HepG2 (cell line): ENCODE data around the gene SMPD1. TPM values are rescaled to one million over a fixed set of nuclear protein-coding genes. Genes with fewer than 3 reads are reported as not detected.
A peak's percentile ranks its signal among the peaks of the same experiment; 100 is the strongest.

Experiments
- AGO2 ChIP-seq: fragments of 200-400 bp; formaldehyde crosslinking; optimal IDR thresholded peaks from 2 replicates; pipeline ENCODE3; 2017; ENCODE audit warnings: mild to moderate bottlenecking, low read depth, low read length, moderate library complexity
- AHR ChIP-seq: IDR thresholded peaks from 2 replicates; pipeline ENCODE4 v1.6.1; 2018; ENCODE audit warnings: missing genetic modification reagents, missing compliant biosample characterization
- ATF7-NPFF ChIP-seq: sonication (generic); formaldehyde crosslinking; IDR thresholded peaks from 2 replicates; pipeline ENCODE4 v1.8.1; 2023; ENCODE audit warnings: mild to moderate bottlenecking, low read depth, missing genetic modification reagents, moderate library complexity
- CAMTA2 ChIP-seq: sonication (generic); formaldehyde crosslinking; IDR thresholded peaks from 2 replicates; pipeline ENCODE4 v1.4.0; 2020; ENCODE audit warnings: mild to moderate bottlenecking, missing genetic modification reagents, borderline replicate concordance
- CBX5 ChIP-seq: sonication (generic); formaldehyde crosslinking; IDR thresholded peaks from 2 replicates; pipeline ENCODE4 v1.4.0; 2020; ENCODE audit warnings: missing genetic modification reagents, borderline replicate concordance
- FOXA3 ChIP-seq: IDR thresholded peaks from 2 replicates; pipeline ENCODE4 v1.6.1; 2016; ENCODE audit warnings: missing genetic modification reagents, missing compliant biosample characterization
- FOXP1 ChIP-seq, 2 experiments: fragments of 450-650 bp in 1 of 2; IDR thresholded peaks; 2 replicates each; pipeline ENCODE4 v1.6.1; 2017 to 2018; ENCODE audit warnings: antibody characterized with exemption in 1 of 2
- HNF4G ChIP-seq, 2 experiments: sonication (generic) in 1 of 2; formaldehyde crosslinking in 1 of 2; IDR thresholded peaks; 2 replicates each; pipeline versions ENCODE4 v1.4.0 to v1.6.1; 2011 to 2020; ENCODE audit warnings: borderline replicate concordance in 2 of 2, low read depth in 2 of 2, mild to moderate bottlenecking in 2 of 2, low read length in 1 of 2, missing genetic modification reagents in 1 of 2, moderate library complexity in 1 of 2
- MLX ChIP-seq: IDR thresholded peaks from 2 replicates; pipeline ENCODE4 v1.6.1; 2016
- PLRG1 ChIP-seq: fragments of 450-650 bp; conservative IDR thresholded peaks from 2 replicates; pipeline ENCODE4 v1.6.1; 2016
- PRPF4 ChIP-seq: fragments of 200-400 bp; formaldehyde crosslinking; IDR thresholded peaks from 2 replicates; pipeline ENCODE4 v1.6.1; 2016; ENCODE audit warnings: low read length, low read depth; ENCODE audit not compliant: poor library complexity, severe bottlenecking
- SALL2 ChIP-seq: sonication (generic); formaldehyde crosslinking; IDR thresholded peaks from 2 replicates; pipeline ENCODE4 v1.8.1; 2023; ENCODE audit warnings: mild to moderate bottlenecking, missing genetic modification reagents, inconsistent platforms
- SSRP1 ChIP-seq: IDR thresholded peaks from 2 replicates; pipeline ENCODE4 v1.6.1; 2016; ENCODE audit warnings: control low read depth
- TBL1XR1 ChIP-seq: fragments of 150-350 bp; IDR thresholded peaks from 2 replicates; pipeline ENCODE4 v1.6.1; 2014; ENCODE audit warnings: borderline replicate concordance, low read length; ENCODE audit not compliant: partially characterized antibody
- TGIF2 ChIP-seq: IDR thresholded peaks from 2 replicates; pipeline ENCODE4 v1.6.1; 2016; ENCODE audit warnings: control low read depth, missing compliant biosample characterization
- YY1 ChIP-seq: IDR thresholded peaks from 2 replicates; pipeline ENCODE4 v1.6.1; 2011; ENCODE audit warnings: low read length, low read depth, moderate library complexity, mild to moderate bottlenecking; ENCODE audit not compliant: insufficient read depth, insufficient replicate concordance
- ZEB1 ChIP-seq: IDR thresholded peaks from 2 replicates; pipeline ENCODE4 v1.6.1; 2012; ENCODE audit warnings: mild to moderate bottlenecking, low read depth, inconsistent platforms; ENCODE audit not compliant: insufficient replicate concordance
- ZNF761 ChIP-seq: sonication (generic); formaldehyde crosslinking; conservative IDR thresholded peaks from 2 replicates; pipeline ENCODE4 v1.4.0; 2020; ENCODE audit warnings: mild to moderate bottlenecking, missing genetic modification reagents
- ZNF780A ChIP-seq: sonication (generic); formaldehyde crosslinking; IDR thresholded peaks from 2 replicates; pipeline ENCODE4 v1.8.0; 2022; ENCODE audit warnings: mild to moderate bottlenecking, missing genetic modification reagents, moderate library complexity
- ZSCAN29 ChIP-seq: sonication (generic); formaldehyde crosslinking; conservative IDR thresholded peaks from 2 replicates; pipeline ENCODE4 v1.4.0; 2020; ENCODE audit warnings: mild to moderate bottlenecking, missing genetic modification reagents
- ZSCAN31 ChIP-seq: sonication (generic); formaldehyde crosslinking; IDR thresholded peaks from 2 replicates; pipeline ENCODE4 v1.5.0; 2020; ENCODE audit warnings: low read depth, mild to moderate bottlenecking, missing genetic modification reagents
- polyA plus RNA-seq, 8 experiments: library from polyadenylated mRNA; depleted of rRNA in 3 of 8; stranded (reverse) in 7 of 8; unstranded in 1 of 8; fragments of >200 nt; fragmentation: Illumina TruSeq in 4 of 8; extraction: Trizol in 4 of 8; gene quantifications; 2 replicates each; pipeline versions ENCODE4 v1.2.1 to v1.2.3, GENCODE V29; 2011 to 2016; ENCODE audit warnings: low read depth in 4 of 8, missing spikeins in 1 of 8, mixed read lengths in 1 of 8; ENCODE audit not compliant: insufficient read depth in 1 of 8
- total RNA-seq, 5 experiments: library from RNA; depleted of rRNA; stranded (reverse); fragments of >200 nt; fragmentation: Illumina TruSeq; extraction: Trizol; gene quantifications; 2 replicates each; pipeline ENCODE4 v1.2.3, GENCODE V29; 2016; ENCODE audit warnings: low read depth in 1 of 5
- TF ChIP-seq, protein P1 (sequence below): sonication (generic); formaldehyde crosslinking; conservative IDR thresholded peaks from 2 replicates; pipeline ENCODE4 v1.4.0; 2020; ENCODE audit warnings: missing genetic modification reagents
- TF ChIP-seq, protein P2 (sequence below): sonication (generic); formaldehyde crosslinking; IDR thresholded peaks from 2 replicates; pipeline ENCODE4 v1.5.0; 2020; ENCODE audit warnings: missing genetic modification reagents
- TF ChIP-seq, protein P3 (sequence below): sonication (generic); formaldehyde crosslinking; IDR thresholded peaks from 2 replicates; pipeline ENCODE4 v1.9.0; 2022; ENCODE audit warnings: missing genetic modification reagents, mild to moderate bottlenecking, borderline replicate concordance

SMPD1 gene
- total and polyA plus RNA-seq, 2 of the 13 experiments (the other 11 are each of a cell fraction or from before 2014, with no cell fraction given): 6.3 to 8.4 TPM

- TF ChIP-seq, protein P1, sequence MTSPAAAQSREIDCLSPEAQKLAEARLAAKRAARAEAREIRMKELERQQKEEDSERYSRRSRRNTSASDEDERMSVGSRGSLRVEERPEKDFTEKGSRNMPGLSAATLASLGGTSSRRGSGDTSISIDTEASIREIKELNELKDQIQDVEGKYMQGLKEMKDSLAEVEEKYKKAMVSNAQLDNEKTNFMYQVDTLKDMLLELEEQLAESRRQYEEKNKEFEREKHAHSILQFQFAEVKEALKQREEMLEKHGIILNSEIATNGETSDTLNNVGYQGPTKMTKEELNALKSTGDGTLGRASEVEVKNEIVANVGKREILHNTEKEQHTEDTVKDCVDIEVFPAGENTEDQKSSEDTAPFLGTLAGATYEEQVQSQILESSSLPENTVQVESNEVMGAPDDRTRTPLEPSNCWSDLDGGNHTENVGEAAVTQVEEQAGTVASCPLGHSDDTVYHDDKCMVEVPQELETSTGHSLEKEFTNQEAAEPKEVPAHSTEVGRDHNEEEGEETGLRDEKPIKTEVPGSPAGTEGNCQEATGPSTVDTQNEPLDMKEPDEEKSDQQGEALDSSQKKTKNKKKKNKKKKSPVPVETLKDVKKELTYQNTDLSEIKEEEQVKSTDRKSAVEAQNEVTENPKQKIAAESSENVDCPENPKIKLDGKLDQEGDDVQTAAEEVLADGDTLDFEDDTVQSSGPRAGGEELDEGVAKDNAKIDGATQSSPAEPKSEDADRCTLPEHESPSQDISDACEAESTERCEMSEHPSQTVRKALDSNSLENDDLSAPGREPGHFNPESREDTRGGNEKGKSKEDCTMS (CRISPR knock-in tag): no peak
- TF ChIP-seq ZSCAN31 (CRISPR knock-in tag) (no peak; the same call in 1 of the 2 replicates), SALL2 (no peak), ZNF761 (CRISPR knock-in tag) (peak; percentile 74; the same call in 1 of the 2 replicates), PRPF4 (no peak), AHR (CRISPR knock-in tag) (no peak), CAMTA2 (CRISPR knock-in tag) (no peak), TBL1XR1 (peak; percentile 26), HNF4G (IDR thresholded peaks at IDR 0.05; ENCODE audit: borderline replicate concordance, low read depth, low read length) (no peak), HNF4G (CRISPR knock-in tag; IDR thresholded peaks at IDR 0.05; ENCODE audit: borderline replicate concordance, low read depth) (no peak), FOXA3 (CRISPR knock-in tag) (no peak), ZEB1 (peak; percentile 26), ZSCAN29 (no peak), ATF7-NPFF (CRISPR knock-in tag) (no peak), ZNF780A (CRISPR knock-in tag) (no peak), CBX5 (CRISPR knock-in tag) (no peak), SSRP1 (CRISPR knock-in tag) (no peak), YY1 (no peak), PLRG1 (no peak), AGO2 (no peak), MLX (CRISPR knock-in tag) (no peak), TGIF2 (peak; percentile 92; the same call in 1 of the 2 replicates), FOXP1 (IDR thresholded peaks at IDR 0.05) (no peak), FOXP1 (CRISPR knock-in tag; IDR thresholded peaks at IDR 0.05) (no peak)
- TF ChIP-seq, protein P2, sequence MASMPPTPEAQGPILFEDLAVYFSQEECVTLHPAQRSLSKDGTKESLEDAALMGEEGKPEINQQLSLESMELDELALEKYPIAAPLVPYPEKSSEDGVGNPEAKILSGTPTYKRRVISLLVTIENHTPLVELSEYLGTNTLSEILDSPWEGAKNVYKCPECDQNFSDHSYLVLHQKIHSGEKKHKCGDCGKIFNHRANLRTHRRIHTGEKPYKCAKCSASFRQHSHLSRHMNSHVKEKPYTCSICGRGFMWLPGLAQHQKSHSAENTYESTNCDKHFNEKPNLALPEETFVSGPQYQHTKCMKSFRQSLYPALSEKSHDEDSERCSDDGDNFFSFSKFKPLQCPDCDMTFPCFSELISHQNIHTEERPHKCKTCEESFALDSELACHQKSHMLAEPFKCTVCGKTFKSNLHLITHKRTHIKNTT (CRISPR knock-in tag): no peak
- TF ChIP-seq, protein P3, sequence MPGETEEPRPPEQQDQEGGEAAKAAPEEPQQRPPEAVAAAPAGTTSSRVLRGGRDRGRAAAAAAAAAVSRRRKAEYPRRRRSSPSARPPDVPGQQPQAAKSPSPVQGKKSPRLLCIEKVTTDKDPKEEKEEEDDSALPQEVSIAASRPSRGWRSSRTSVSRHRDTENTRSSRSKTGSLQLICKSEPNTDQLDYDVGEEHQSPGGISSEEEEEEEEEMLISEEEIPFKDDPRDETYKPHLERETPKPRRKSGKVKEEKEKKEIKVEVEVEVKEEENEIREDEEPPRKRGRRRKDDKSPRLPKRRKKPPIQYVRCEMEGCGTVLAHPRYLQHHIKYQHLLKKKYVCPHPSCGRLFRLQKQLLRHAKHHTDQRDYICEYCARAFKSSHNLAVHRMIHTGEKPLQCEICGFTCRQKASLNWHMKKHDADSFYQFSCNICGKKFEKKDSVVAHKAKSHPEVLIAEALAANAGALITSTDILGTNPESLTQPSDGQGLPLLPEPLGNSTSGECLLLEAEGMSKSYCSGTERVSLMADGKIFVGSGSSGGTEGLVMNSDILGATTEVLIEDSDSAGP: peak; percentile 63; the same call in 1 of the 2 replicates
These were observed at the start of gene SMPD1 (continued) for GRCh38 chr11:6389905-6390717.
